Transverse colon (tissue), 4 donors: Measurements from ENCODE around the gene PIK3CD. TPM values are rescaled to one million over a fixed set of nuclear protein-coding genes. Genes with fewer than 3 reads are reported as not detected.

Experiments used
- DNase-seq: peaks from one replicate; pipeline ENCODE4 v3.0.0-alpha.2; 2019
- H3K27ac ChIP-seq, 4 donors: fragments of 200-600 bp; sonication (generic); 2 replicates each; pipeline ENCODE4 v1.5.1; 2016 to 2018; ENCODE audit warnings: inconsistent platforms in 4 of 4
- H3K27me3 ChIP-seq: fragments of 200-600 bp; sonication (generic); 2 replicates; pipeline ENCODE4 v1.5.1; 2017; ENCODE audit warnings: inconsistent platforms
- H3K36me3 ChIP-seq, 4 donors: fragments of 200-600 bp; sonication (generic); 2 replicates each; pipeline ENCODE4 v1.5.1; 2017 to 2019; ENCODE audit warnings: inconsistent platforms in 4 of 4
- H3K4me1 ChIP-seq, 4 donors: fragments of 200-600 bp; sonication (generic); 2 replicates each; pipeline ENCODE4 v1.5.1; 2017 to 2020; ENCODE audit warnings: inconsistent platforms in 4 of 4
- H3K4me3 ChIP-seq, 4 donors: fragments of 200-600 bp; sonication (generic); 1 replicate in 1 of 4; 2 replicates in 3 of 4; pipeline versions ENCODE4 v1.5.1 to v1.6.1; 2017 to 2019; ENCODE audit warnings: inconsistent platforms in 4 of 4
- H3K9me3 ChIP-seq, 2 donors: fragments of 200-600 bp; sonication (generic); 2 replicates each; pipeline ENCODE4 v1.5.1; 2017 to 2019; ENCODE audit warnings: inconsistent platforms in 2 of 2
- CTCF ChIP-seq, 5 experiments: fragments of 200-600 bp in 3 of 5; fragments of 450-650 bp in 2 of 5; sonication (generic) in 3 of 5; IDR thresholded peaks; 1 replicate in 2 of 5; 2 replicates in 3 of 5; pipeline ENCODE4 v1.5.1; 2016 to 2017; ENCODE audit warnings: antibody characterized with exemption in 5 of 5, inconsistent platforms in 3 of 5, mild to moderate bottlenecking in 2 of 5, moderate library complexity in 1 of 5
- EP300 ChIP-seq: sonication (generic); formaldehyde crosslinking; IDR thresholded peaks from one replicate; pipeline ENCODE4 v1.6.1; 2017; ENCODE audit warnings: antibody characterized with exemption, low read depth
- POLR2A ChIP-seq: fragments of 450-650 bp; IDR thresholded peaks from one replicate; pipeline ENCODE4 v1.6.1; 2016; ENCODE audit warnings: antibody characterized with exemption, mild to moderate bottlenecking, moderate library complexity
- POLR2AphosphoS5 ChIP-seq, 3 donors: sonication (generic); formaldehyde crosslinking; IDR thresholded peaks; one replicate each; pipeline ENCODE4 v1.6.1; 2016; ENCODE audit warnings: antibody characterized with exemption in 3 of 3
- WGBS, 2 donors: methylation state at CpG; one replicate each; pipeline ENCODE4 v1.1.5; 2018; ENCODE audit warnings: low coverage in 1 of 2; 5-methylcytosine and 5-hydroxymethylcytosine counted together
- in situ Hi-C, 4 donors: fragments of 200-750 bp; cut with MboI; loops; one replicate each; pipeline versions ENCODE4 v1.15.0 to v1.15.1; 2017; ENCODE audit warnings: low sequenced_read_pairs in 3 of 4, low pct_ligation_motif_present in 1 of 4, low pct_unique_long_range_greater_than_20kb in 1 of 4
- intact Hi-C: fragments of 100-400 bp; cut with DNase I; formaldehyde crosslinking; loops from one replicate; pipeline ENCODE4 v1.15.1; 2023; ENCODE audit warnings: low total_unique reads
- total RNA-seq, 4 donors: library from RNA; depleted of rRNA; stranded (reverse); fragments of >200 nt; gene quantifications; one replicate each; pipeline ENCODE4 v1.1.0, GENCODE V29; 2016

The PIK3CD gene
- total RNA-seq, 4 donors from 2014 or later = 0.20 to 6.7 (median 4.1) TPM

- no peak for TF ChIP-seq POLR2A
- TF ChIP-seq POLR2AphosphoS5 (IDR thresholded peaks at IDR 0.05) = no peak
- TF ChIP-seq EP300 = no peak
- no peak for TF ChIP-seq CTCF (IDR thresholded peaks at IDR 0.05)
- DNase-seq = no peak
- 93% methylated on average over 13 of the region's 13 CpGs; no CpG with 5 or more reads in 1 of the 2 donors for WGBS, 2 donors
- Histone ChIP-seq H3K36me3 (no peaks in the 10 kb centered on the region), H3K27ac (no peak overlapping the region), H3K4me1 (no peaks in the 10 kb centered on the region), H3K9me3 (no peaks in the 10 kb centered on the region), H3K4me3 (no peak overlapping the region), H3K27me3 (peaks cover under 1% of the 10 kb centered on the region)
- intact Hi-C loops = no loop called here
- in situ Hi-C loops = no loop called here
These were observed 39.8 kb upstream of the PIK3CD start for GRCh38 chr1:9611716-9612115.

GRCh38 chr1:9612162-9612845, 39.2 kb upstream of the PIK3CD start:
- no peaks in the 10 kb centered on the region for H3K36me3 ChIP-seq
- DNase-seq = no peak
- no peak overlapping the region for H3K27ac ChIP-seq
- H3K9me3 ChIP-seq = no peaks in the 10 kb centered on the region
- H3K4me3 ChIP-seq = no peak overlapping the region
- peaks cover 7% of the 10 kb centered on the region for H3K27me3 ChIP-seq
- H3K4me1 ChIP-seq = no peaks in the 10 kb centered on the region
- 88% methylated on average over 10 of the region's 11 CpGs; no CpG with 5 or more reads in 1 of the 2 donors for WGBS, 2 donors
- in situ Hi-C loops = no loop called here
- no peak for TF ChIP-seq POLR2AphosphoS5 (IDR thresholded peaks at IDR 0.05)
- TF ChIP-seq EP300 = no peak
- no peak for TF ChIP-seq CTCF (IDR thresholded peaks at IDR 0.05)
- TF ChIP-seq POLR2A = no peak
- intact Hi-C loops = no loop called here

DNA sequence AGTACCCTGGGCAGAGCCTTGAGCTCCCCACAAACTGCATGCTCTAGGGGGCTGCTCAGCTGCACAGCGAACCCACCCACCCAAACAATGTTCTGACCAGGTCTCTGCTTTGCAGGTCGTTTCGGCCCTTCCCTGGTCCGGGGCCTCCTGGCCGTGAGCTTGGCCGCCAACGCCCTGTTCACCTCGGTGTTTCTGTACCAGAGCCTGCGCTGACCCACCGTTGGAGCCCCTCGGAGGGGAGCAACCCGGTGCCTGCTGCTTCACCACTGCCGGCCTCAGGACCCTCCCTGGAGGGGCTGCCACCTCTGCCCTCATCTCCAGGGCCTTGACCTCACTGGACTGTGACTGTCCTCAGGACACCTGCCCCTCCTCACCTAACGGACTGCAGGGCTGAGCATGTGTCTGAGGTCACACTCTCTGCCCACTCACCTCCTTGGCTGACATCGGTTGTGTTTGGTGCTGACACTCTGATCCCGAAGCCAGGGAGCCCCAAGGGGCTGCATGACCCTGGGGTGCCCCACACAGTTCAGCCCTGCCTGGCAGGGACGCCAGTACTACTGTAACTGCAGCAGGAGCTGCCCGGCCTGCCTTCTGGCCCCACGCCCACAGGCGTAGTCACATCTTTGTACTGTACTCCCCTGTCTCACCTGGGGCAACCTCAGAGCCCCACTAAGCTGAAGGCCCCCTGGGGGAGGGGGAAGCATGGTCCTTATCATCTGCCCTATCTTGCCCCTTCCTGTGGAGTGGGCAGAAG, 38.5 kb upstream of the PIK3CD start:
- Histone ChIP-seq H3K36me3 (no peaks in the 10 kb centered on the region), H3K4me1 (no peaks in the 10 kb centered on the region), H3K27me3 (peaks cover 14% of the 10 kb centered on the region), H3K27ac (no peak overlapping the region), H3K4me3 (no peak overlapping the region), H3K9me3 (no peaks in the 10 kb centered on the region)
- TF ChIP-seq POLR2AphosphoS5 (IDR thresholded peaks at IDR 0.05) = no peak
- TF ChIP-seq CTCF (IDR thresholded peaks at IDR 0.05) = no peak
- TF ChIP-seq POLR2A = no peak
- TF ChIP-seq EP300 = no peak
- 81% methylated on average over 20 of the region's 20 CpGs; no CpG with 5 or more reads in 1 of the 2 donors for WGBS, 2 donors
- DNase-seq = no peak
- intact Hi-C loops (no loop called here), in situ Hi-C loops (no loop called here)

DNA sequence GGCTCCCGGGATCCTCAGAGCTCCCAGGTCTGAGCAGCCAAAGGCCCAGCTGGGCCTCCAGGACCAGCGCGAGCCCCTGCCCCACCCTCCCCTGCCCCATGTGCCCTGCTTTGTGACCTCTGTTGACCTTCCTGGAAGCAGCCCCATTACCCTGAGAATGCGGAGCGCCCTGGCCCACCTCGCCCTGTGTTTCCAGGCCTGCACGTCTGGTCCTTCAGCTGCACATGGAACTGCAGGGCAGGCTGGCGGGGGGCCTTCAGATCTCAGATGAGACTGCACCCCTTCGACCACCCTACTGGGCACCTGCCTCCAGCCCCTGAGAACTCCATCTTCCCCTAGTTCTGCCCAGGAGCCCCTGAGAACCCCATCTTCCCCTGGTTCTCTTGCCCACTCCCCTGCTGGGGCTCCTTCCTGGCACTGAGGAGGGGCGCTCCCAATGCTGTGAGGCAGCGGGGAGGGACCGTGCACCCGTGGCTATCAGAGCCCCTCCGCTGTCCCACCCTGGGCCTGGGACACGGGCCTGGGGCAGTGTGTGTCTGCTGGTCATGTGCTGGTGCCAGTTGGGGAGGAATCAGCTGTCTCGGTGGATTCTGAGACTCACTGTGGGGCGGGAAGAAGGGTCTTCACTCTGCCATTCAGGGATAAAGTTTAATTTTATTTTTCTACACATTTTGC, 37.8 kb upstream of the PIK3CD start:
- intact Hi-C loops (no loop called here), in situ Hi-C loops (no loop called here)
- Histone ChIP-seq H3K4me3 (no peak overlapping the region), H3K27ac (no peak overlapping the region), H3K27me3 (peaks cover 20% of the 10 kb centered on the region), H3K4me1 (no peaks in the 10 kb centered on the region), H3K9me3 (no peaks in the 10 kb centered on the region), H3K36me3 (no peaks in the 10 kb centered on the region)
- TF ChIP-seq POLR2A = no peak
- 87% methylated on average over 16 of the region's 17 CpGs; no CpG with 5 or more reads in 1 of the 2 donors for WGBS, 2 donors
- no peak for DNase-seq
